Measurements from ENCODE around the gene RABGAP1.

RABGAP1 gene

GRCh38 chr9:123113185-123113584, 172.4 kb downstream of the RABGAP1 start:
- DNase-seq (ENCODE audit: low spot score): no peak

DNA sequence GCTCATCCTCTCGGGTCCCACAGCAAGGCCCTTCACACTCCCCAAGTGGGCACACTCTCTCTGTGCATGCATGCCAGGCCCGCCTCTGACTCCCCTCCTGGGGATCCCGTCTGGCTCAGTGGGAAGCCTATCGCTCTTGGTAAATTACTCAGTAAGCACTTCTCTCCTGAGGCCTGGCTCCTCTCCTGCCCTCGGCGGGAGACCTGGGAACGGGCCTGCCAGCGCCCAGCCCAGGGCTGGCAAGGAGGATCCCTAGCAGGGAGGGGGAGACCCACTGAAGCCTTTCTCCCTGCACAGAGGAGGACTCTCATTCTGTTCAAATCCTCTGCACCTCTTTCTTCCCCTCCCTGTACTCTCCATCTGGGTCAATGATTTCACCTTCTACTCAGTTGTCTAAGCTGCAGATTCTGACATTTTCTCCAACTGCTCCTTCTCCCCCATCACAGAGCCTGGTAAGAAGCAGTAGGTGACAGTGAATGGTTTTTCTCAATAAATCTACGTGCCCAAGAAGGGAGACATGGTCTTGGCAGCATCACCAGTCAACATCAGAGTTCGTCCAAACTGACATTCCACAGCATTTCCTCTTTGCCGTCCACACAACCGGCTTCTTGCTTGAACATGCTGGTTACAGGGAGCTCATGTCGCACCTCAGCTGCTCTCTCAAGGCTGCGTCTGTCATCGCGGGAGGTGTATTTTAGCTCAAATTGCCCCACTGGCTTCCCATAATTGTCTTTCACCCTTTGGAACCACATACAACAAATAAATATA, 174.5 kb downstream of the RABGAP1 start:
- DNase-seq (ENCODE audit: low spot score): no peak

DNA sequence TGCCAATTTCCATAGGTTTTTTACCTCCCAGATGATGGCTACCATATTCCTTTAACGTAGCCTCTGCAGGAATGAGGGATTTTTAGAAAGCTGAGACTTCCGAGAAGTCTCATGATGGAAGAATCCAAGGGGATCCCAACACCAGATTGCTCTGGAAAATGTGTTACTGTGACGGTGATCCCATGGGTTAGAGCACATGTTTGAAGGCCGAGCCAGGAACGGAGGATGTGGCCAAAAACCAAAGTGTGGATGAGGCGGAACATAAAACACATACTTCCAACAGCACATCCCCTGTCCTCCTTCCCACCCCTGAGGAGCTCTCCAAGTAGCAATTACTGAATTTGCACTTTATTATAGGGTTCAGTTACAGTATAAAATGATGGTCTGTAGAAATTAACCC, 175.2 kb downstream of the RABGAP1 start:
- DNase-seq (ENCODE audit: low spot score): no peak

GRCh38 chr9:123119566-123119965, 178.7 kb downstream of the RABGAP1 start:
- DNase-seq (ENCODE audit: low spot score): no peak

DNA sequence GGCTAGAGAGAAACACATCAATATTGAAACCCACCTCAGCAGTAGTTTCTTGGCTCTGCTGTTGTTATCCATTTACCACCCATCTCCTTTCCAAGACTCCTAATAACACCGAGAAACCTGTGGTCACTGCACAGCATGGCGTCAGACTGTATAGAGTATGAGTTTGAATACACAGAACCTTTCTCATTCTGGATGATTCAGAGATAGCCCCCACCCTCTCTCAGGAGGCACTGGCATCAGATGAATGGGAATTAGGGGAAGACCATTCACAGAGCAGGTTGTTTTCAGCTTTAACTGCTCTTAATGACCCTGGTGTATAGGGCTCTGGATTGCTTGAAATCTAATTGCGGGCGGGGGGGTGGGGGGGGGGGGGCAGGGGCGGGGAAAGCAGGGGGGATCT, 179.3 kb downstream of the RABGAP1 start:
- no peak for DNase-seq (ENCODE audit: low spot score)

DNA sequence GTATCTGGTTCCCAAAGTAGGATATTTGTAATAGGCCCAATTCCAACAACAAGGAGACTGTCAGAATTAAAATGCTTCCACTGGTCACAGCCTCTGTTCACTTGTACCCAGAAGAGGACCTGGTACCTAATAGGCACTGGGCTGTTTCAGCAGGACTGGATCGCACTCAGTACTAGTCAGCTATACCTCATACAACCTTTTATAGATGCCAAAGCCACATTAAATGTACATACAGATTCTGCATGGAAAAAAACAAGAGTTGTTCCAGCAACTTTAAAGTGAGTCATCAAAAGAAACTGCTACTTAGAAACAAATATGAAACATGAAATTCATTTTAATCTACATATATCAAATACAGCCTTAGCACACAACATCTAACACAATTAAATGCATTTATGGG, 180.1 kb downstream of the RABGAP1 start:
- no peak for DNase-seq (ENCODE audit: low spot score)

GRCh38 chr9:123121457-123121856, 180.6 kb downstream of the RABGAP1 start:
- no peak for DNase-seq (ENCODE audit: low spot score)

DNA sequence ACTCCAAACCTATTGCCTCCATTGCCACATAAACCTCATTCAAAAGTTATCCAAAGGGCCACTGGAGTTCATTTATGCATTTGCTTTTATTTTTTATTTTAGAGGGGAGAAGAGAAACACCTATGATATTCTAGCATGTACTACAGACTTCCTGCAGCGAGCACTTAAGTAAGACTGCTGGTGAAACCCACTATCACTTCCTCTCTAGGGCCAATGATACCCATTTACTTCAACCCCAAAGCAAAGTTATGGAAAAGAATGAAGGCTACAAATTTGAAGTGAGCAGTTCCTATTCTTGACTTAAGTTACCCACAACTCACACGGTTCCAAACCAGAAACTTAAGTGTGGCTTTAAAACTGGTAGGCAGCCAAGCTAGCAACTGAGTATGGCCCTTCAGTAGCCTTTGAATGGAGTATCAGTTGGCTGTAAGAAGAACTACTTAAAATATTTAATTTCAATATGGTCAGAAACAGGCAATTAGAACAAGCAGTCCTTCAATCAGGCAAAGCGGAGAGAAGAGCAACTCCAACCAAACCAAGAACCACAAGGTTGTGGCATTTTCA, 186.8 kb downstream of the RABGAP1 start:
- DNase-seq (ENCODE audit: low spot score): no peak

- no peak for DNase-seq (ENCODE audit: low spot score)
These were observed 187.8 kb downstream of the RABGAP1 start for GRCh38 chr9:123128591-123128990.

DNA sequence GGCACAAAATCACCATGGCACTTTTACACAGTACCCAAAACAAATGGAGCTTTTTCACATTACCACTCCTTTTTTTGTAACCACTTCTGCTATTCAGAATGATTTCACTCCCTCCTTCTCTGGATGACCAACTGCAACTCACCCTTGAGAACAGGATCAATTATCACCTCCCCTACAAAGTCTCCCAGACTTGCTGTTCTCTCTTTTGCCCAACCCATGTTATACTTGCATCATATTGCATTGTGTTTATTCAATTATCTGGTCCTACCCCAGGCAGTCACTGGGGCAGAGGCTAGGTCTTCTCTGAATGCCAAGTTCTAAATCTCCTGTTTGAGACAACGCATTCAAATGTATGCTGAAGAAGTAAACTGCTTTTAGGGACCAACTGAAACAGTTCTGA, 188.6 kb downstream of the RABGAP1 start:
- no peak for DNase-seq (ENCODE audit: low spot score)

- no peak for DNase-seq (ENCODE audit: low spot score)
These were observed 190.4 kb downstream of the RABGAP1 start for GRCh38 chr9:123131258-123131657.

DNA sequence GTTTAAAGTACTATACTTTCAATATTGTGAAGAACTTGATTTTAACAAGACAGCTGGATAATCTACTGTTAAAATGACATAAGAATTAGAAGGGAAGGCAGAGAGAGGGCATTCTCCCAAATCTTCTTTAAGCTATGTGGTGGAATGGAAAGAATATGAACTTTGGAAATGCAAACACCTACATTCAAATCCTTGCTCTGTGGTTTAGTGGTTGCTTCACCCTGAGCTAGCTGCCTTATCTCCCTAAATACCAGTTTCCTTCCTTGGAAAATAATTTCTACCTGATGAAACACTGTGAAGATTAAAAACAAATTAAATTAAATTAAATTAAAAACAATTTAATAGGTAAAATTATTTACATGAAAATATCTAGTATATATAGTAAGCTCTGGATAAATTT, 191.2 kb downstream of the RABGAP1 start:
- DNase-seq (ENCODE audit: low spot score): no peak

DNA sequence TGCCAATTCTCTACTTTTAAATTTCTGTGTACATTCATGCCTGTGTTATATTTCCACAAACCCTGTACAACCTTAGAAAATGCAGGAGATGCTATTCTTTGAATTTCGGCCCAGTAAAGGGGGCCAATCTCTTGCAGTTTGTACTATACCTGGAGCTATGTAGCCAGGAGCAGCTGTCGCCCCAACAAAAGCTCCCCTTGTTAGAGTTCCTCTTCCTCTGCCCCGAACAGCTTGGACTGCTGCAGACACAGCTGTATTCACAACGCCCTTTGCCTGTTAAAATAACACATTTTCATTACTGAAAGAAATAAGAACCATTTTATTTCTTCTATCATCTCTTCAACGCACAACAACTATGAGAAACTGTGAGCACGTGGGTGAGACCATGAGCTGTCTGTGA, 191.9 kb downstream of the RABGAP1 start:
- DNase-seq (ENCODE audit: low spot score): no peak

DNA sequence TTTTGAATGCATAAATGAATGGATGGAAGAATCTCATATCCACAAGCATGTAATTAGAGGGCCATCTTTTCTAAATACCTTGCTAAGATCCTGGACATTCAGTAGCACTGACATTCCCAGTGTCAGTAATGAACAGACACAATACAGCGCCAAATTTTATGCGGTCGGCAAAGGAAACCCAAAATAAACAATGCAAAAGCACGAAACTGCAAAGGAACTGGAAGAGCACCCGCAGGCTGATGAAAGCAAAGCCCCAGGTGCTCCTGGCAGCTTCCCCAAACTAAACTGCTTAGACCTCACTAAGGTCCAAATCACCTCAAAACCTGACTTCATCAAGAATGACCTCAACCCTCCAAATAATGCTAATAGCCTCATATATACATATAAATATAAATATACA, 194.6 kb downstream of the RABGAP1 start:
- no peak for DNase-seq (ENCODE audit: low spot score)

GRCh38 chr9:123138163-123138562, 197.3 kb downstream of the RABGAP1 start:
- no peak for DNase-seq (ENCODE audit: low spot score)

DNA sequence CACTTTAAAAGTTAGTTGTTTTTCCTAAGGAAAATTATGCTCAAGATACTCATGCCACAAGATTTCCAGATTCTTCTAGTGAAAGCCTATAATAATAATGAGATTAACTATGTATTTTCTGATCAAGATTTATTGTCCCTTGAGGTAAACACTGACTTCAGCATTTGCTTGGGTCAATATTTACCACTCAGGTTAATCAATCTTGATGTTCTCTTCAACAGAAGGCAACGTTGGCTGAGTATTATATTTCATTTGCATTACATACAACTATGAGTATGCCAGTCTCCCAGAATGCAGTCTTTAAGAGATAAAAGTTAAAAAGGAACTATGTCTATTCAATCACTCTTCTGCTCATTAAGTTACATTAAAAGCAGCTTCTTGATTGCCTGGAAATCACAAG, 208.2 kb downstream of the RABGAP1 start:
- DNase-seq (ENCODE audit: low spot score): no peak

DNA sequence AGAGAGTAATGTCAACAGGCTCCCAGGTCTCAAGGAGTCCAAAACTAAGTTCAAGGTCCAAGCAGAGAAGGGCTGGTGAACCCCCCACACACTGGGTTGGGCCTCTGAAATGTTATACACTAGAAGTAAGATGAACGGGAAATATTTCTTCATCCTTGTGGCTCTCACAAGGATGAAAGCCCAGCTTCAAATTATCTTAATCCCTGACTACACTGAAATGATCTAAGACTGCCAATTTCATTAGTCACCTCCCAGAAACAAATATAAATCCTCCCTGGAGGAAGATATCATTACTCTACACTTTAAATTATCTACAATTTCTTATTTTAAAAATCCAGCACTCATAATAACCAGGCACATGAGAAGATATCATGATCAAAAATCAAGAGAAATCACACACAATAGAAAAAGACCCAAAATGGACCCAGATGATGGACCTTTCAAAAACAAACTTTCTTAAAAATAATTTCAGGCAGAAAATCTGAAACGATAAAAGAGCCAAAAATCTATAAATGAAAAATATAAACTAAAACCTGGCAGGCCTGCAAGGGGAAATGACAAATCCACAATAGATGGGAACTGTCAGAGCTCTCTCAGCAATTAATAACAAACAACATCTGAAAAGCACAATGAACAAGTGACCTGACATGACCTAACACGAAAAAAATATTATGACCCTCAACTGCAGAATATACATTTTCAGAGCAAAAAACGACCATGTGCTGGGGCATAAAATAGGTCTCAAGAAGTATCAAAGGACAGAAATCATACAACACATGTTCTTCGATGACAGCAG, 210.1 kb downstream of the RABGAP1 start:
- peak; percentile 11 for DNase-seq (ENCODE audit: low spot score)

Measured in kidney capillary endothelial cell (primary cell).